HG02571 (cell line): Measurements from ENCODE around the gene TSPAN4.

Experiments used
- ATAC-seq: cut with Tn5 transposase; IDR thresholded peaks from one replicate; pipeline ENCODE4 v1.9.1; 2021; ENCODE audit warnings: mild to moderate bottlenecking, moderate library complexity; ENCODE audit not compliant: unreplicated experiment

TSPAN4 gene

DNA sequence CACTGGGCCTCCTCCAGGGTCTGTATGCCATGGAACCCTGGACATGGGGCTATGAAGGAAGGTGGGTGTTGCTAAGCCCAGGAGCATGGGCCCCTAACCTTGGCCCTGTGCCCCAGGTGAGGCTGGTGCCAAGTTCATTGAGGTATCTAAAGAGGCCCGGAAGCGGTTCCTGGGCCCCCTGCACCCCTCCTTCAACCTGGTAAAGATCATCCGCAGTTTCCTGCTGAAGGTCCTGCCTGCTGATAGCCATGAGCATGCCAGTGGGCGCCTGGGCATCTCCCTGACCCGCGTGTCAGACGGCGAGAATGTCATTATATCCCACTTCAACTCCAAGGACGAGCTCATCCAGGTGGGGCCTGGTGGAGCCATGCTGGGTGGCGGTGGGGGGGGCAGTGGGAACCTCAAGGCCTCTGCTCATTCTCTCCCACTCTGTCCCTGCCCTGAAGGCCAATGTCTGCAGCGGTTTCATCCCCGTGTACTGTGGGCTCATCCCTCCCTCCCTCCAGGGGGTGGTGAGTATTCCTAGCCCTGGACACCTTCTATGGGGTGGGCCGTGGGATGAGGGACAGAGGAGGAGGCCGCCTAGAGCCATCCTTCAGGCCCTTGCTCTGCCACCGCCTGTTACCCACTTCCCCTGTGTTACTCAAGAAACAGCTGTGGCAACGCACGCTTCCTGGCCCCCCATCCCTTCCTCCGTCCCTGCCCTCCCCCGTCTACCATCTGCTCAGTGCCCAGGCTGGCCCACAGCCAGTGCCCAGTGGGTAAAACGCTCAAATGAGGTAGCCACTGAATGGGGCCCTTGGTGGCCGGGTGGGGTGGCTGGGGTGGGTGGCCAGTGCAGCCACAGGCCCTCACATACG lies 20.9 kb upstream of the TSPAN4 start:
- ATAC-seq = no peak

DNA sequence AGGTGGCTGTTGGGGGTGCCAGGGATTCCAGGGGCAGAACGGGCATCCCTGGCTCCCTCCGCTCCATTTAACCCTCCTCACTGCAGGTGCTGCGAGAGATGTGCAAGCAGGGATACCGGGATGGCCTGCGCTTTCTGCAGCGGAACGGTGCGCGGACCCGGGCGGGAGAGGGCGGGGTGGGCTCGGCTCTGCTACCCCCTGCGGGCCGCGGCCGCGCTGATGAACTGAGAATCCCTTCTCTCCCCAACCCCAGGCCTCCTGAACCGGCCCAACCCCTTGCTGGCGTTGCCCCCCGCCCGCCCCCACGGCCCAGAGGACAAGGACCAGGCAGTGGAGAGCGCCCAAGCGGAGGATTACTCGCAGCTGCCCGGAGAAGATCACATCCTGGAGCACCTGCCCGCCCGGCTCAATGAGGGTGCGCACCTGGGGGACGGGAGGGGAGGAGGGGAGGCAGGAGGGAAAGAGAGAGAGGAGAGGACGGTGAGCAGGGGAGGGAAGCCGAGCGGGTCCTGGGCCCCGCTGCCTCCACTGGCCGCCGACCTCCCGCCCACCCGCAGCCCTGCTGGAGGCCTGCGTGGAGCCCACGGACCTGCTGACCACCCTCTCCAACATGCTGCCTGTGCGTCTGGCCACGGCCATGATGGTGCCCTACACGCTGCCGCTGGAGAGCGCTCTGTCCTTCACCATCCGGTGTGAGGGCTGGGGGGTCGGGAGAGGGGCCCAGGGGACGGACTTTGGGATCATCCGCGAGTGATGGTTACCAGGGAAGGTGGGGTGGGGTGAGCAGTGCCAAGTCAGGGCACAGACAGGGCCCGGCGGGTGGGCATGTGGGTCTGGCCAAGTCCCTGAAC lies 19.0 kb upstream of the TSPAN4 start:
- no peak for ATAC-seq

DNA sequence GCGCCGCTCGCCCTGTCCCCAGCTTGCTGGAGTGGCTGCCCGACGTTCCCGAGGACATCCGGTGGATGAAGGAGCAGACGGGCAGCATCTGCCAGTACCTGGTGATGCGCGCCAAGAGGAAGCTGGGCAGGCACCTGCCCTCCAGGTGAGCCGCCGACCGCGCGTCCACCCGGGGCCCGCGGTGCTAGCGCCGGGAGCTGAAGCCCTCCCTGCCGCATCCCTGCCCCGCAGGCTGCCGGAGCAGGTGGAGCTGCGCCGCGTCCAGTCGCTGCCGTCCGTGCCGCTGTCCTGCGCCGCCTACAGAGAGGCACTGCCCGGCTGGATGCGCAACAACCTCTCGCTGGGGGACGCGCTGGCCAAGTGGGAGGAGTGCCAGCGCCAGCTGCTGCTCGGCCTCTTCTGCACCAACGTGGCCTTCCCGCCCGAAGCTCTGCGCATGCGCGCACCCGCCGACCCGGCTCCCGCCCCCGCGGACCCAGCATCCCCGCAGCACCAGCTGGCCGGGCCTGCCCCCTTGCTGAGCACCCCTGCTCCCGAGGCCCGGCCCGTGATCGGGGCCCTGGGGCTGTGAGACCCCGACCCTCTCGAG lies 18.3 kb upstream of the TSPAN4 start:
- no peak for ATAC-seq

DNA sequence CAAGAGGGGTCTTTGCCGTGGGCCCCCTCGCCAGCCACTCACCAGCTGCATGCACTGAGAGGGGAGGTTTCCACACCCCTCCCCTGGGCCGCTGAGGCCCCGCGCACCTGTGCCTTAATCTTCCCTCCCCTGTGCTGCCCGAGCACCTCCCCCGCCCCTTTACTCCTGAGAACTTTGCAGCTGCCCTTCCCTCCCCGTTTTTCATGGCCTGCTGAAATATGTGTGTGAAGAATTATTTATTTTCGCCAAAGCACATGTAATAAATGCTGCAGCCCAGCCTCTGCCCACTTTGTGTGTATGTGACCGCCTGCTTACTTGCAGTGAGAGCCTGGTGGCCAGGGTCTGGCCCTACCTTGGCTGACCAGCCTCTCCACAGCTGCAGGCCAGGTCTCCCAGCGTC lies 17.7 kb upstream of the TSPAN4 start:
- ATAC-seq = no peak

DNA sequence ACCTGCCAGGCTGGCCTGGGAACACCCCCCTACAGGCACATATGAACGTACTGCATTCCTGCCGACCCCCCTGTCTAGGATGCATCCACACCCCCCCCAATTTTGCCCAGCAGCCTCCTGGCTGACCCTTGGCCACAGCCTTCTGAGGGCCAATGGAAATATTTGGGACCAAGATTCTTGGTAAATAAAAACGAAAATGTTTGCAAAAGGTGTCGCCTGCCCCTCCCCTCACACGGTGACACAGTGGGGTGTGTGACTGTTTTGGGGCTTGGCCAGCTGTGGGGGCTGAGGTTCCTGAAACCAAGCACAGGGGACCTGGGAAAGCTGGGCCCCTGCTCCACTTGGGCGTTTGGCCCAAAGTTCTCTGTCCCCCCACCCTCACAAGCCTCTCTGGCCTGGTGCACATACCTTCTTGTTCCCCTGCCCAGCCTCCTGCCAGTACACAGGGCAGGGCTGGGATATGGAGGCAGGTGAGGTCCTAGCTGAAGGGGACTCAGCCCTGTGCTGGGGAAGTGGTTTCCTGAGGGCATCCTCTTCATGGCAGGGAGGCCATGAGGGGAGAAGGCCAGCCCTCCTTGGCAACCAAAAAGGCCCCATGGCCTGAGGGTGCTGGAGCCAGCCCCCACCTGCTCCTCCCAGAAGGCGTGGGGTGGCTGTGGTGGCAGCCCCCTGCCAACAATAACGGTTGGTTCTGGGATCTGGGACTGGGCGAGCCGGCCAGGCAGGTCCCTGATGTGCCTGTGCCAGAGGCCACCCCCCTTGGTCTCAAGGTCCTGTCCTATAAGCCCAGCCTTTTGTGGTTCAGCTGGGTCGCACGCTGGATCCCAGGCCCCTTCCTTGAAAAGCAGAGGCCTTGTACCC lies 17.1 kb upstream of the TSPAN4 start:
- no peak for ATAC-seq

DNA sequence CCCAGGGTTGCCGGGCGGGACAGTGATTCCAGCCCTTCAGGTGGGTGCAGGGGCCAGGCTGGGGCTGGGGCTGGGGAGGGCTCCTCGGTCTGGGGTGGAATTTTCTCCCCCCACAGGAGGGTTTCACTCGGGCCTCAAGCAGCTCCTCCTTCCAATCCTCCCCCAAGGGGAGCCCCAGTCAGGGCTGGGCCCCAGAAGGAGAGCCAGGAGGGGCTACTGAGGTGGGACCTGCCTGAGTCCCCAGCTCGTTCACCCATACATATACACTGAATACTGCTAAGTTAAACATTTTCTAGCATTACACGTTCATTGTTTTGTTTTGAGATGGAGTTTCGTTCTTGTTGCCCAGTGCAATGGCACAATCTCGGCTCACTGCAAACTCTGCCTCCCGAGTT lies 16.4 kb upstream of the TSPAN4 start:
- no peak for ATAC-seq

DNA sequence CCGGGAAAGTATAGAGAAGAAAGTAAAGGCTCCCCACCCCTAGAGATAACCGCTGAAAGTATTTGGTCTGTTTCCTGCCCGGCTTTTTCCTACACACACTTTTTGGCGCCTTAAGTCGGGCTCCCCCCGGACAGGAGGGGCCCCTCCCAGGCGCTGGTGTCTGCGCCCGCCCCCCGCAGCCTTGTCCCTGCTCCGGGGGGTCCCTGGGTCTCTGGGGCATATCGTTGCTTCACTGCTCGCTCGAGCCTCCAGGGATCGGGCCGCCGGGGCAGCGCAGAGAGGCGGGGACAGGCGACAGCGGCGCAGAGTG lies 15.9 kb upstream of the TSPAN4 start:
- no peak for ATAC-seq

DNA sequence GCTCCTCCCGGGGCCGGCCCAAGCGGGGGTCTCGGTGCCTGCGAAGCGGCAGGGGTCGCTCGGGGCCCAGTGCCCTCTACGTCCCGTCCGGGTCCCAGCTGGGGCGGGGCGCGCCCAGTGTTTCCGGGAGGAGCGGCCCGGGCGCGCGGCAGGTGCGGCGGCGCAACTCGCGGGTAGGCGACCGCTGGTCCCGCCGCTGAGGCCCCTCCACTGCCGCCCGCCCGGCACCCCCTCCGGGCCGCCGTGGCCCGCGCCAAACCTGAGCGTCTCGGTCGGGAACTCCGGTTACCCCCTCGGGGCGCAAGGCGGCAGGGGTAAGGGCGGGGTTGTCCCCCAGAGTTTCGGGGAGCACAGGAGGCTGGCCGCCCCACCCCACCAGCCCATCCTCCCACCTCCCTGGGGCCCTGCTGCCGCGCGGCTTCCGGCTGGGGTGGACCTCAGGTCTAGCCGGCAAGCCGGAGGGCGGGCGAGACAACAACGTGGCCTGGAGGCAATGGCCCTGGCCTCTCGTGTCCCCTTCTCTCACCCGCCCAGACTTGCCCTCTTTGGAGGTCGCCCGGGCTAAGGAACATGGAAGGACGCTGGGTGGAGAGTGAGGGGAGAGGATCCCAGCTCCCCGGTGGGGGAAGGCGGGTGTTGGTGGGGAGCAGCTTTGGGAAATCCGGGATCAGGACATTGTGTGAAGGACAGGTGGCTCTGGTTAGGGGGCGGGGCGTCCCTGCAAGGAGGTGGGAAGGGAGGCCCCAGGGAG lies 15.3 kb upstream of the TSPAN4 start:
- ATAC-seq = no peak

DNA sequence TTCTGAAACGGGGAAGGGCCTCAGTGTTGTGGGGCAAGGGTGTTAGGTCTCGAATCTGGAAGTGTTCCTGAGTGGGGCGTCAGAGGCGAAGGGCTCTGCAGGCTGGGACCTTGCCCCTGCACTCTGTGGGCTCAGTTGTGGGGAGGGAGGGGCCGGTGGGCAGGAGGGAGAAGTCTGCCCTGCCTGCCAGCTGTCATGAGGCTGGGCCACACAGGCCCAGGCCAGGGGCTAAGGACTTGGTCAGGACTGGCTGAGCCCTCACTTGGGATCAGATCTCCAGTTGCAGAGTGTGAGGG lies 14.8 kb upstream of the TSPAN4 start, which contains the start of gene CRACR2B:
TSS of gene CRACR2B (plus strand) at position 23 of the 296 bp plus-strand sequence. CDS start 689 bp downstream, outside the sequence.
- ATAC-seq = no peak

DNA sequence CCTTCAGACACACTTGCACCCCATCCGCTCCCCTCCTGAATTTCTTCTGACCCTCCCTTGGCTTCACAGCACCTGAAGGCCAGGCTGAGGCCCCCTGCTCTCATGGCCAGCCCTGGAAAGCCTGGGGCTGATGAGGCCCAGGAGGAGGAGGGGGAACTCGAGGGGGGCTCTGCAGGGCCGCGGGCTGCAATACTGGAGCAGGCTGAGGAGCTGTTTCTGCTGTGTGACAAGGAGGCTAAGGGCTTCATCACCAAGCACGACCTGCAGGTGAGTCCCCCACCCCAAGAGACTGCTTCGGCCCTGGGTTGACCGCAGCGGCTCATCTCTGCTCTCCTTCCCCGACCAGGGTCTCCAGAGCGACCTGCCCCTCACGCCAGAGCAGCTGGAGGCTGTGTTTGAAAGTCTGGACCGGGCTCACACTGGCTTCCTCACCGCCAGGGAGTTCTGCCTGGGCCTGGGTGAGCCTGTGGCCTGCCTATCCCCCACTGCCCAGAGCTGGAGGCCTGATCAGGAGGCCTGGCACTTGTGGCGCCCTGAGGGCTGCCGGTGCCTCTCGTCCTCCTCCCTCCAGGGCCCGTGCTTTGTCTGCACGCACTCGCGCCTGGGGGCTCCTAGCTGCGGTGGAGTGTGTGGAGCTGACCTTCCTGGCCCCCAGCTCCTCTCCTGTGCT lies 14.0 kb upstream of the TSPAN4 start:
- no peak for ATAC-seq

DNA sequence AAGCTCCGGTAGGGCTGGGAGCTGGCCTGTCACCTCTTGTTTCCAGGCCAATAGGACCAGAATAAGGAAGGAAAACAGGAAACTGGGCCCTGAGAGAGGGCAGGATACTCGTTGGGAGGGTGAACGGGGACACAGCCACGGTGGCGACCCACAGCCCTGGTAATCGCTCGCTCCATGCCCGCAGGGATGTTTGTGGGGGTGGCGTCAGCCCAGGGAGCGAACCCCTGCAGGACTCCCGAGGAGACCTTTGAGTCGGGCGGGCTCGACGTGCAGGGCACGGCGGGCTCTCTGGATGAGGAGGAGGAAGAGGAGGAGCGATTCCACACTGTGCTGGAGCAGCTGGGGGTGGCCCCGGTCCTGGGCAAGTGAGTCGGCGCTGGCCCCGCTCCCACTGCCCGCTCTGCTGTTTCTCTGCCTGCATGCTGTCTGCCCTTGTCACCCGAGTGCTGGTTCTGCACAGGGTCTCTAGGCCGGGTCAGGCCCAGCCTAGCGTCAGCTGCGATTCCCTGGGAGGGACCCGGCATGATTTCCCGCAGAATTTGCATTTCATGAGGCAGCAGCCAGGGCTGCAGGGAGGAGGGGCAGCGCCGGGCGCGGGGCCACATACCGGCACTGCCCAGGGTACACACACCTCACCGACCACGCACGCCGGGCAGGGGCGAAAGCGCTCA lies 13.3 kb upstream of the TSPAN4 start:
- no peak for ATAC-seq

DNA sequence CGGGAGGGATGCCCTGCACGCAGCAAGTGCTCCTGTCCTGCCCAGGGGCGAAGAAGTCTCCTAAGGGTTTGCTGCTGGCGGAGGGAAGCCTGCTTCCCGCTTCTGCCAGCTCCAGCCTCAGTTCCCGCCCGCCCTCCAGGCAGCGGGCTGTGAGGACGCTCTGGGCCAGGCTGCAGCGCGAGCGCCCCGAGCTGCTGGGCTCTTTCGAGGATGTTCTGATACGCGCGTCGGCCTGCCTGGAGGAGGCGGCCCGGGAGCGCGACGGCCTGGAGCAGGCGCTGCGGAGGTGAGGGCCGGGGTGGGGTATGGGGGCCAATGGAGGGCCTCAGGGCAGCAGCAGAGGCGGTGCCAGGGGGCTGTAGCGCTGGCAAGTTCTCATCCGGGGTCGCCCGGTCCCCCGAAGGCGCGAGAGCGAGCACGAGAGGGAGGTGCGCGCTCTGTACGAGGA lies 12.8 kb upstream of the TSPAN4 start:
- ATAC-seq = no peak

DNA sequence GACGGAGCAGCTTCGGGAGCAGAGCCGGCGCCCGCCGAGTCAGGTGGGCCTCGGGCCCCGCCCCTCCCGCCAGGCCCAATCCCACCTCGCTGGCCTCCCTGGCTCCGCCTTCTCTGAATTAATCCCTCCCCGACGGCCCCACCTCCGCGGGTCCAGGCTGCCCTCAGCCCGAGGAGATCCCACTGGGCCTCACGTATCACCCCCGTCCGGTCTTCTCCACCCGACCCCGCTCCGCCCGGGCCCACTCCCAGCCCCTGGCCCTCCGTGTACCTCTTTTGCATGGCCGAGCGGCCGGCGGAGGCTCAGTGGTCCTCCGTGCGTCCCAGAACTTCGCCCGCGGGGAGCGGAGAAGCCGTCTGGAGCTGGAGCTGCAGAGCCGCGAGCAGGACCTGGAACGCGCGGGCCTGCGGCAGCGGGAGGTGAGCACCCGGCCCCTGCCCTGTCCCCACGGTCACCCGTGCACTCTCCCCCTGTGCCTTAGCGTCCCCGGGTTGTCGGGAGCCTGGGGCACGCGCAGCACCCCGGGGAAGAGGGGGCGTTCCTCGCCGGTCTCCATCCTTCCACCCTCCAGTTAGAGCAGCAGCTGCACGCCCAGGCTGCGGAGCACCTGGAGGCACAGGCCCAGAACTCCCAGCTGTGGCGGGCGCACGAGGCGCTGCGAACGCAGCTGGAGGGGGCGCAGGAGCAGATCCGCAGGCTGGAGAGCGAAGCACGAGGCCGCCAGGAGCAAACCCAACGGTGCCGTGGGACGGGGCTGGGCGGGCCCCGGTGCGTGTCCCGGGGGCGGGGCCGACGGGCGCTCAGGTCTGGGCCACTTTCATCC lies 12.1 kb upstream of the TSPAN4 start:
- no peak for ATAC-seq

DNA sequence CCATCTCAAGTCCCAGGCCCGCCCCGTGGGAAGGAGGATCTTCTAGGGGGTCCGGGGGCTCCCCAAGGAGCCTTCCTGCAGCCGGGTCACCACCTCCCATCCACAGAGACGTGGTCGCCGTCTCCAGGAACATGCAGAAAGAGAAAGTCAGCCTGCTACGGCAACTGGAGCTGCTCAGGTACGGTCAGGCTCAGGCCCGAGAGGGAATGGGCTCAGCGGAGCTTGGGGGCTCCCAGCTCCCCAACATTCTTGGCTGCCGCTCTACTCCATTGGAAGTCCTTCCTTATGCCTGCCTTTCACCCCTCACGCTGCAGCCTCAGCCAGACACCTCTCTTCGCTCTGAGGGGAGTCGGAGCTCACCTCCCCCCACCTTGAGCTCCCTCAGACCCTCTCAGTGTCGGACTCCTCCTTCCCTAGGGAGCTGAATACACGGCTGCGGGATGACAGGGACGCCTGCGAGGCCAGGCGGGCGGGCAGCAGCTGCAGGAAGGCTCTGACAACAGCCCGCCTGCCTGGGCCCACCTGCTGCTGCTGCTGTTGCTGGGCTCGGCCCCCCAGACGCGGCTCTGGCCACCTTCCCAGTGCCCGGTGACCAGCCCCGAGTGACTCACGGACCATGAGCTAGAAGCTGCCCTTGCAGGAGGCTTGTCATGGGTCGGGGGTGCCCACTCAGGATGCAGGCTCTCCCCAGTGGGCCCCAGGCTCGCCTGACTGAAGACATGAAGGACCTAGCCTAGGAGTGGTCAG lies 11.4 kb upstream of the TSPAN4 start:
- no peak for ATAC-seq

DNA sequence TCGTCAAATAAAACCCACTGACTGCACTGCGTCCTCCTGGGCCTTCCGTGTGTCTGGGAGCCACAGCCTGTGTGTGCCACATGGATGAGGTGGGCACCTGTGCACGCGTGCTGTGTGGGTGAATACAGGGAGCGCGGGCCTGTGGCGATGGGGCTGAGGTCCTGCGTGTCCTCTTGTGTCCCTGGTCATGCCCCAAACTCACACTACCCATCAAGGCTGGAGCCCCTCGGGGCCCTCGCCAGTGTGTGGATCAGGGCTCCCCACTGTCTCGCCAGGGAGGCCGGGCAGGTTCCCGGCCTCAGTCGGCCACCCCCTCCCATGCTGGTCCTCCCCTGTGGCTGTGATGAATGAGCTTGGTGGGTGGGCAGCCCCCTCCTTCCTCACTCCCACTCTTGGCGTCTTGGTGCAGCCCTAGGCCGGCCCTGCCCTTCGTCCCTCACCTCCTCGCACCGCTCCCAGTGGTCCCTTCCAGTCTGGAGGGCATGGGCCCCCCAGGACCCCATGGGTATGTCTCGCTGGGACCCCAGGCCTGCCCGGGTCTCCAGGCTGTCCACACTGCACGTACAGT lies 10.6 kb upstream of the TSPAN4 start:
- no peak for ATAC-seq

DNA sequence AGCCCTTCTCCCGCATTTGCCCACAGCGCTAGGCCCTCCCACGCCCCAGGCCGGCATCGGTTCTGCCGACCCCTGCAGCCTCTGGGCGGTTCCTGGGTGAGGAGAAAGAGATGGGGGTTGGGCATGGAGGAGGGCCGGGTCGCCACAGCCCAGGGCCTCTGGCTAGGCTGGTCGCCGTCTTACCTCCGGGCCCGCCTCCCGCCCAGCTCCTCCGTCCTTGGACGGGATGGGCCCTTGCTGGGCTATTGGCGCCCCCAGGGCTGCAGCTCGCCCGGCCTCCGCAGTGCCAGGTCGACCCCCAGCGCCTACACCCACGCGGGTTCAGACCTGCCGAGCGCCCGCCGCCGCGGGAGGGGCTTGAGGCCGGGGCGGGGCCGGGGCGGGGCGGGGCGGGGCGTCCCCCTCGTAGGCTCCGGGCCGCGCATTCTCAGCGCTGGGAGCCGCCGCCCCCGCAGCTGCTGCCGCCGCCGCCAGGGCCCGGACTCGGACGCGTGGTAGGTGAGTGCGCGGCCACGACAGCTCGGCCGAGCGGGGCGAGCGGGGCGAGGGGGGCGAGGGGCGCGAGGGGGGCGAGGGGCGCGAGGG lies 10.0 kb upstream of the TSPAN4 start, which contains the start of gene CD151:
TSS of gene CD151 (plus strand) at position 424 of the 585 bp plus-strand sequence. CDS start 3,118 bp downstream, outside the sequence.
- peak; percentile 51 for ATAC-seq
